ENCODE data around the gene IL27RA. TPM values are rescaled to one million over a fixed set of nuclear protein-coding genes. Genes with fewer than 3 reads are reported as not detected.

IL27RA gene
- total and polyA plus RNA-seq, 2 donors: 19.1 to 37.6 TPM

- no peak for DNase-seq (ENCODE audit: low read depth in 6 of 9, low spot score in 9 of 9)
- Histone ChIP-seq H3K4me1 (ENCODE audit: control insufficient read depth in 2 of 2, insufficient read depth in 2 of 2, low read length in 2 of 2) (peaks cover 0 to 10% of the 10 kb centered on the region in 2 donors), H3K36me3 (ENCODE audit: control insufficient read depth in 2 of 2, insufficient read depth in 2 of 2, low read length in 1 of 2) (no peaks in the 10 kb centered on the region), H3K27ac (ENCODE audit: low read depth in 1 of 2, low read length in 1 of 2) (no peak overlapping the region), H3K27me3 (ENCODE audit: control insufficient read depth in 2 of 2, insufficient read depth in 1 of 2, low read length in 1 of 2) (peaks cover 22 to 71% of the 10 kb centered on the region in 2 donors), H3K4me3 (ENCODE audit: low read length in 2 of 2) (no peak overlapping the region), H3K9me3 (ENCODE audit: control insufficient read depth in 2 of 2, insufficient read depth in 1 of 2, low read length in 1 of 2) (no peaks in the 10 kb centered on the region)
- WGBS: 68% methylated on average over 8 of the region's 8 CpGs
These were observed 28.1 kb downstream of the IL27RA start for GRCh38 chr19:14059652-14060155.

GRCh38 chr19:14061081-14061749 lies 29.7 kb downstream of the IL27RA start:
- Histone ChIP-seq H3K27me3 (ENCODE audit: control insufficient read depth in 2 of 2, insufficient read depth in 1 of 2, low read length in 1 of 2) (peaks cover 21 to 57% of the 10 kb centered on the region in 2 donors), H3K4me3 (ENCODE audit: low read length in 2 of 2) (no peak overlapping the region), H3K9me3 (ENCODE audit: control insufficient read depth in 2 of 2, insufficient read depth in 1 of 2, low read length in 1 of 2) (no peaks in the 10 kb centered on the region), H3K36me3 (ENCODE audit: control insufficient read depth in 2 of 2, insufficient read depth in 2 of 2, low read length in 1 of 2) (no peaks in the 10 kb centered on the region), H3K4me1 (ENCODE audit: control insufficient read depth in 2 of 2, insufficient read depth in 2 of 2, low read length in 2 of 2) (peaks cover 0 to 10% of the 10 kb centered on the region in 2 donors), H3K27ac (ENCODE audit: low read depth in 1 of 2, low read length in 1 of 2) (no peak overlapping the region)
- 69% methylated on average over 9 of the region's 9 CpGs for WGBS
- no peak for DNase-seq (ENCODE audit: low read depth in 6 of 9, low spot score in 9 of 9)

GRCh38 chr19:14061751-14062557 lies 30.4 kb downstream of the IL27RA start, which contains the start of gene PALM3:
PALM3 (minus strand) TSS chr19:14062076; CDS start chr19:14061980, 96 bp downstream.
- H3K4me1 ChIP-seq (ENCODE audit: control insufficient read depth in 2 of 2, insufficient read depth in 2 of 2, low read length in 2 of 2): peaks cover 0 to 10% of the 10 kb centered on the region in 2 donors
- 85% methylated on average over 19 of the region's 19 CpGs for WGBS
- no peak for DNase-seq (ENCODE audit: low read depth in 6 of 9, low spot score in 9 of 9)
- no peaks in the 10 kb centered on the region for H3K9me3 ChIP-seq (ENCODE audit: control insufficient read depth in 2 of 2, insufficient read depth in 1 of 2, low read length in 1 of 2)
- no peaks in the 10 kb centered on the region for H3K36me3 ChIP-seq (ENCODE audit: control insufficient read depth in 2 of 2, insufficient read depth in 2 of 2, low read length in 1 of 2)
- H3K27me3 ChIP-seq (ENCODE audit: control insufficient read depth in 2 of 2, insufficient read depth in 1 of 2, low read length in 1 of 2): peaks cover 17 to 50% of the 10 kb centered on the region in 2 donors
- H3K4me3 ChIP-seq (ENCODE audit: low read length in 2 of 2): no peak within 1 kb of the TSS
- no peak within 1 kb of the TSS for H3K27ac ChIP-seq (ENCODE audit: low read depth in 1 of 2, low read length in 1 of 2)

GRCh38 chr19:14062558-14062855 lies 30.9 kb downstream of the IL27RA start:
- no peaks in the 10 kb centered on the region for H3K9me3 ChIP-seq (ENCODE audit: control insufficient read depth in 2 of 2, insufficient read depth in 1 of 2, low read length in 1 of 2)
- H3K36me3 ChIP-seq (ENCODE audit: control insufficient read depth in 2 of 2, insufficient read depth in 2 of 2, low read length in 1 of 2): no peaks in the 10 kb centered on the region
- 92% methylated on average over 5 of the region's 5 CpGs for WGBS
- DNase-seq (ENCODE audit: low read depth in 6 of 9, low spot score in 9 of 9): no peak
- no peak overlapping the region for H3K27ac ChIP-seq (ENCODE audit: low read depth in 1 of 2, low read length in 1 of 2)
- H3K4me1 ChIP-seq (ENCODE audit: control insufficient read depth in 2 of 2, insufficient read depth in 2 of 2, low read length in 2 of 2): peaks cover 0 to 10% of the 10 kb centered on the region in 2 donors
- H3K27me3 ChIP-seq (ENCODE audit: control insufficient read depth in 2 of 2, insufficient read depth in 1 of 2, low read length in 1 of 2): peaks cover 11 to 45% of the 10 kb centered on the region in 2 donors
- H3K4me3 ChIP-seq (ENCODE audit: low read length in 2 of 2): no peak overlapping the region

- Histone ChIP-seq H3K27me3 (ENCODE audit: control insufficient read depth in 2 of 2, insufficient read depth in 1 of 2, low read length in 1 of 2) (peaks cover 7 to 40% of the 10 kb centered on the region in 2 donors), H3K4me3 (ENCODE audit: low read length in 2 of 2) (no peak overlapping the region), H3K9me3 (ENCODE audit: control insufficient read depth in 2 of 2, insufficient read depth in 1 of 2, low read length in 1 of 2) (no peaks in the 10 kb centered on the region), H3K36me3 (ENCODE audit: control insufficient read depth in 2 of 2, insufficient read depth in 2 of 2, low read length in 1 of 2) (no peaks in the 10 kb centered on the region), H3K27ac (ENCODE audit: low read depth in 1 of 2, low read length in 1 of 2) (no peak overlapping the region), H3K4me1 (ENCODE audit: control insufficient read depth in 2 of 2, insufficient read depth in 2 of 2, low read length in 2 of 2) (peaks cover 0 to 4% of the 10 kb centered on the region in 2 donors)
- no peak for DNase-seq (ENCODE audit: low read depth in 6 of 9, low spot score in 9 of 9)
- 90% methylated on average over 7 of the region's 7 CpGs for WGBS
These were observed 31.5 kb downstream of the IL27RA start for GRCh38 chr19:14063105-14063504.

- Histone ChIP-seq H3K36me3 (ENCODE audit: control insufficient read depth in 2 of 2, insufficient read depth in 2 of 2, low read length in 1 of 2) (no peaks in the 10 kb centered on the region), H3K9me3 (ENCODE audit: control insufficient read depth in 2 of 2, insufficient read depth in 1 of 2, low read length in 1 of 2) (no peaks in the 10 kb centered on the region), H3K4me3 (ENCODE audit: low read length in 2 of 2) (no peak overlapping the region), H3K27me3 (ENCODE audit: control insufficient read depth in 2 of 2, insufficient read depth in 1 of 2, low read length in 1 of 2) (peaks cover 0 to 20% of the 10 kb centered on the region in 2 donors), H3K4me1 (ENCODE audit: control insufficient read depth in 2 of 2, insufficient read depth in 2 of 2, low read length in 2 of 2) (no peaks in the 10 kb centered on the region), H3K27ac (ENCODE audit: low read depth in 1 of 2, low read length in 1 of 2) (no peak overlapping the region)
- no peak for DNase-seq (ENCODE audit: low read depth in 6 of 9, low spot score in 9 of 9)
- 79% methylated on average over 2 of the region's 2 CpGs for WGBS
These were observed 34.6 kb downstream of the IL27RA start for GRCh38 chr19:14066134-14066533.

GRCh38 chr19:14070268-14071050 lies 38.9 kb downstream of the IL27RA start:
- WGBS: 98% methylated on average over 43 of the region's 43 CpGs
- Histone ChIP-seq H3K27me3 (ENCODE audit: control insufficient read depth in 2 of 2, insufficient read depth in 1 of 2, low read length in 1 of 2) (peaks cover 12 to 47% of the 10 kb centered on the region in 2 donors), H3K27ac (ENCODE audit: low read depth in 1 of 2, low read length in 1 of 2) (no peak overlapping the region)

GRCh38 chr19:14072535-14073260 lies 41.1 kb downstream of the IL27RA start, which contains the start of gene MISP3:
MISP3 (plus strand) TSS chr19:14072786; CDS start chr19:14073310, 524 bp downstream.
- Histone ChIP-seq H3K27me3 (ENCODE audit: control insufficient read depth in 2 of 2, insufficient read depth in 1 of 2, low read length in 1 of 2) (peaks cover 12 to 47% of the 10 kb centered on the region in 2 donors), H3K27ac (ENCODE audit: low read depth in 1 of 2, low read length in 1 of 2) (peak within 1 kb of the TSS in 1 of 2 donors; percentile 67), H3K4me1 (ENCODE audit: control insufficient read depth in 2 of 2, insufficient read depth in 2 of 2, low read length in 2 of 2) (peaks cover 20 to 33% of the 10 kb centered on the region in 2 donors), H3K9me3 (ENCODE audit: control insufficient read depth in 2 of 2, insufficient read depth in 1 of 2, low read length in 1 of 2) (peaks cover 0 to 20% of the 10 kb centered on the region in 2 donors), H3K36me3 (ENCODE audit: control insufficient read depth in 2 of 2, insufficient read depth in 2 of 2, low read length in 1 of 2) (no peaks in the 10 kb centered on the region), H3K4me3 (ENCODE audit: low read length in 2 of 2) (peak within 1 kb of the TSS; percentile 50 to 66)
- DNase-seq (ENCODE audit: low read depth in 6 of 9, low spot score in 9 of 9): no peak
- 2% methylated on average over 51 of the region's 51 CpGs for WGBS

More at GRCh38 chr19:14070268-14071050, 38.9 kb downstream of the IL27RA start:
- Histone ChIP-seq H3K4me1 (ENCODE audit: control insufficient read depth in 2 of 2, insufficient read depth in 2 of 2, low read length in 2 of 2) (peaks cover 20 to 33% of the 10 kb centered on the region in 2 donors), H3K36me3 (ENCODE audit: control insufficient read depth in 2 of 2, insufficient read depth in 2 of 2, low read length in 1 of 2) (no peaks in the 10 kb centered on the region), H3K4me3 (ENCODE audit: low read length in 2 of 2) (no peak overlapping the region), H3K9me3 (ENCODE audit: control insufficient read depth in 2 of 2, insufficient read depth in 1 of 2, low read length in 1 of 2) (peaks cover 0 to 20% of the 10 kb centered on the region in 2 donors)
- no peak for DNase-seq (ENCODE audit: low read depth in 6 of 9, low spot score in 9 of 9)
